Measurements from ENCODE around the gene GABRR1. TPM values are rescaled to one million over a fixed set of nuclear protein-coding genes. Genes with fewer than 3 reads are reported as not detected.

The GABRR1 gene
- total RNA-seq, 1 donor from 2014 or later: 0.12 TPM

- H3K36me3 Mint-ChIP-seq (ENCODE audit: low read depth): no peaks in the 10 kb centered on the region
- H3K4me3 Mint-ChIP-seq: no peak overlapping the region
- no peak for TF ChIP-seq CTCF (conservative IDR thresholded peaks at IDR 0.05)
- no peak for DNase-seq (ENCODE audit: low read depth, low spot score)
- no peaks in the 10 kb centered on the region for H3K4me1 Mint-ChIP-seq
- H3K27ac Mint-ChIP-seq (ENCODE audit: unreplicated experiment): no peak overlapping the region
- H3K9me3 Mint-ChIP-seq: no peaks in the 10 kb centered on the region
- H3K27me3 Mint-ChIP-seq (ENCODE audit: low read depth): no peaks in the 10 kb centered on the region
Measured at GRCh38 chr6:89205819-89206218, 11.3 kb downstream of the GABRR1 start.

GRCh38 chr6:89204096-89204495, 13.1 kb downstream of the GABRR1 start:
- no peaks in the 10 kb centered on the region for H3K27me3 Mint-ChIP-seq (ENCODE audit: low read depth)
- no peak for TF ChIP-seq CTCF (conservative IDR thresholded peaks at IDR 0.05)
- H3K4me1 Mint-ChIP-seq: no peaks in the 10 kb centered on the region
- H3K36me3 Mint-ChIP-seq (ENCODE audit: low read depth): no peaks in the 10 kb centered on the region
- no peak for DNase-seq (ENCODE audit: low read depth, low spot score)
- H3K27ac Mint-ChIP-seq (ENCODE audit: unreplicated experiment): no peak overlapping the region
- H3K9me3 Mint-ChIP-seq: no peaks in the 10 kb centered on the region
- H3K4me3 Mint-ChIP-seq: no peak overlapping the region

GRCh38 chr6:89200706-89201215, 16.4 kb downstream of the GABRR1 start:
- Mint-ChIP-seq H3K36me3 (ENCODE audit: low read depth) (peaks cover 2% of the 10 kb centered on the region), H3K27ac (ENCODE audit: unreplicated experiment) (no peak overlapping the region), H3K4me3 (no peak overlapping the region), H3K9me3 (peaks cover 2% of the 10 kb centered on the region), H3K27me3 (ENCODE audit: low read depth) (no peaks in the 10 kb centered on the region), H3K4me1 (no peaks in the 10 kb centered on the region)
- no peak for TF ChIP-seq CTCF (conservative IDR thresholded peaks at IDR 0.05)
- DNase-seq (ENCODE audit: low read depth, low spot score): no peak

- no peak for TF ChIP-seq CTCF (conservative IDR thresholded peaks at IDR 0.05)
- H3K4me1 Mint-ChIP-seq: no peaks in the 10 kb centered on the region
- peaks cover 6% of the 10 kb centered on the region for H3K36me3 Mint-ChIP-seq (ENCODE audit: low read depth)
- no peak for DNase-seq (ENCODE audit: low read depth, low spot score)
- peaks cover 10% of the 10 kb centered on the region for H3K9me3 Mint-ChIP-seq
- H3K27ac Mint-ChIP-seq (ENCODE audit: unreplicated experiment): no peak overlapping the region
- no peaks in the 10 kb centered on the region for H3K27me3 Mint-ChIP-seq (ENCODE audit: low read depth)
- H3K4me3 Mint-ChIP-seq: no peak overlapping the region
Measured at GRCh38 chr6:89199579-89199978, 17.6 kb downstream of the GABRR1 start.

- TF ChIP-seq CTCF (conservative IDR thresholded peaks at IDR 0.05): no peak
- no peaks in the 10 kb centered on the region for H3K27me3 Mint-ChIP-seq (ENCODE audit: low read depth)
- no peak overlapping the region for H3K4me3 Mint-ChIP-seq
- no peak overlapping the region for H3K27ac Mint-ChIP-seq (ENCODE audit: unreplicated experiment)
- no peaks in the 10 kb centered on the region for H3K4me1 Mint-ChIP-seq
- H3K9me3 Mint-ChIP-seq: peaks cover 11% of the 10 kb centered on the region
- DNase-seq (ENCODE audit: low read depth, low spot score): no peak
- peaks cover 8% of the 10 kb centered on the region for H3K36me3 Mint-ChIP-seq (ENCODE audit: low read depth)
Measured at GRCh38 chr6:89198235-89198634, 18.9 kb downstream of the GABRR1 start.

- no peak for TF ChIP-seq CTCF (conservative IDR thresholded peaks at IDR 0.05)
- H3K9me3 Mint-ChIP-seq: peaks cover 11% of the 10 kb centered on the region
- DNase-seq (ENCODE audit: low read depth, low spot score): no peak
- H3K4me3 Mint-ChIP-seq: no peak overlapping the region
- H3K27ac Mint-ChIP-seq (ENCODE audit: unreplicated experiment): no peak overlapping the region
- no peaks in the 10 kb centered on the region for H3K27me3 Mint-ChIP-seq (ENCODE audit: low read depth)
- peaks cover 8% of the 10 kb centered on the region for H3K36me3 Mint-ChIP-seq (ENCODE audit: low read depth)
- H3K4me1 Mint-ChIP-seq: no peaks in the 10 kb centered on the region
Measured at GRCh38 chr6:89197141-89197540, 20.0 kb downstream of the GABRR1 start.

Data from neural crest cell (in vitro differentiated cells).